Measurements from ENCODE around the gene CCDC85C.

- TF ChIP-seq CTCF (IDR thresholded peaks at IDR 0.05) (no peak), POLR2A (IDR thresholded peaks at IDR 0.05) (no peak)
These were observed 84.6 kb downstream of the CCDC85C start for GRCh38 chr14:99519347-99519881.

Measured in testis (tissue), 2 donors.